HG03558 (cell line): ENCODE results near the gene UBE4B.

Experiments
- ATAC-seq: cut with Tn5 transposase; IDR thresholded peaks from one replicate; pipeline ENCODE4 v1.9.1; 2021; ENCODE audit warnings: moderate number of reproducible peaks; ENCODE audit not compliant: unreplicated experiment; ENCODE audit errors: extremely low read depth

The UBE4B gene

DNA sequence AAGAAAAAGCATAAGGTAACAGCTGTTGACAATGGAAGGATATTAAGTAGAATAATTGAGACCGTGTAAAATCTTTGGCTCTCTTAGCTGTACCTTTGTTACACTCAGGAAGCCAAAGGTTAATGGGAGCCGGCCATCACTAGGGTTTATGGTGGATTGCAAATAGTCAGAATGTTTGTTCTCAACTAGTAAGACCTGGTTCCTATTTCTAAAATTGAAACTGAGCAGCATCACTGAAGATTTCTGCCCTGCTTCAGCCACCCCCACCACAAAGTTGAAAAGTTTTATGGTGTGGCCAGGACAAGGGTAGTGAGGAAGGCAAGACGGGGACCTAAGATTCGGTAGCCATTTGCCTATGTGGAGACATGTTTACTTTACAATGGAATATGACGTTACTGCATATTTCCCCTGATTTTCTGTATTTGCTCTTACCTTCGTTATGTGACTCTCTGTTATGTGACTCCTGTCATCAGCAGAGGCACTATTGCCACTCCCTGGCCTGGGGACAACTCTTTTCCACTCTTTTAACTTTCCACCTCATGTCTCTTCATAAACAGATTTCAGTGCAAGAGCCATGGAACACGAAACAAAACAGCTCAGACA is 136.3 kb downstream of the UBE4B start:
- ATAC-seq: no peak

DNA sequence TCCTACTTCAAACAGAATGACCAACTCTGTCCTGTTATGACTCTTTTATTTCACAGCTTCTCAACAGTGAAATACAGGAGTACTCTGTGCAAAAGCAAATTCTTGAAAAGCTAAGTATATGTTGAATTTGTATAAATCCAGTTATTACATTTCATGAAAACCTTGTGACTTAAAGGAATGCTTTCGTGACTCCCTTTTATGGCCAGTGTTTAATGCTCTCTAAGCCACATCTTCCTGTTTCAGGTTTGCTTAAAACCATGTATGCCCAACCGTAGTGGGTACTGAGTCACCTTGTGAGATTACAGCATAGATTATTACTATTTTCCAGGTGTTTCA is 137.4 kb downstream of the UBE4B start:
- ATAC-seq: no peak

- ATAC-seq: no peak
Measured at GRCh38 chr1:10171105-10171767, 138.5 kb downstream of the UBE4B start.

GRCh38 chr1:10171995-10172669 is 139.4 kb downstream of the UBE4B start:
- no peak for ATAC-seq

DNA sequence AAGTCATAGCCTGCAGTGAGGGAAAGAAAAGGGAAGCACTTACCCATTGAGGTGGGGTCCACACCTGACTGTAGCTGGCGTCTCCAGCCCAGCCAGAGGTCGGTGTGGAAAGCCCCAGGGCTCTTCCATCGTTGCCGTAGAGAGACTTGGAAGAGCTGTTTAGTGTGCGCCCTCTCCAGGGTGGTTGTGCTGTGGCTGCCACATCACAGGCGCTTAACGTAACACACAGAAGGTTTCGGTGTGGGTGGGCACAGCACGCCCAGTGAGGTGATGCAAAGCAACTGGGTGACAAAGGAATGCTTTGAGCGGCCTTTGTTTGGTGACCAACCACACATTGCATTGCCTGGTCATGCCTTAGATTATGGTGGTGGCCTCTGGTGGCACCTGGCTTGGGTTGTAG is 140.8 kb downstream of the UBE4B start:
- no peak for ATAC-seq

DNA sequence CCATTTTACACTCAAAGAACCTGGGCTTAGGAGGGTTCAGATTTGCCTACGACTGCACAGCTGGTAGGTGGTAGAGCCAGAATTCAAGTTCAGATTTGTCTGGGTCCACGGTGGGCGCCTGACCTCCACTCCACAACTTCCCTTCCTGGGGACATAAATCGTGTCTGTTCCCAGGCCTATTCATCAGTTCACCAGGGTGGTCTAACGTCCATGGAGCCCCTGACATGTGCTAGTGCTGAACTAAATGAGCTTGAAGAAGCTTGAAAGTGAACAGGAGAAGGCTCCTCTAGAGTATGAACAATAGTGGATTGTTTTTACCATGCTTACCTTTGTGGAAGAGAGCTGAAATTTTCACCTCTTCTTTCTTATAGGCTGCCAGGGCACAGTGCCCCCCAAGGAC is 145.1 kb downstream of the UBE4B start:
- ATAC-seq: no peak

DNA sequence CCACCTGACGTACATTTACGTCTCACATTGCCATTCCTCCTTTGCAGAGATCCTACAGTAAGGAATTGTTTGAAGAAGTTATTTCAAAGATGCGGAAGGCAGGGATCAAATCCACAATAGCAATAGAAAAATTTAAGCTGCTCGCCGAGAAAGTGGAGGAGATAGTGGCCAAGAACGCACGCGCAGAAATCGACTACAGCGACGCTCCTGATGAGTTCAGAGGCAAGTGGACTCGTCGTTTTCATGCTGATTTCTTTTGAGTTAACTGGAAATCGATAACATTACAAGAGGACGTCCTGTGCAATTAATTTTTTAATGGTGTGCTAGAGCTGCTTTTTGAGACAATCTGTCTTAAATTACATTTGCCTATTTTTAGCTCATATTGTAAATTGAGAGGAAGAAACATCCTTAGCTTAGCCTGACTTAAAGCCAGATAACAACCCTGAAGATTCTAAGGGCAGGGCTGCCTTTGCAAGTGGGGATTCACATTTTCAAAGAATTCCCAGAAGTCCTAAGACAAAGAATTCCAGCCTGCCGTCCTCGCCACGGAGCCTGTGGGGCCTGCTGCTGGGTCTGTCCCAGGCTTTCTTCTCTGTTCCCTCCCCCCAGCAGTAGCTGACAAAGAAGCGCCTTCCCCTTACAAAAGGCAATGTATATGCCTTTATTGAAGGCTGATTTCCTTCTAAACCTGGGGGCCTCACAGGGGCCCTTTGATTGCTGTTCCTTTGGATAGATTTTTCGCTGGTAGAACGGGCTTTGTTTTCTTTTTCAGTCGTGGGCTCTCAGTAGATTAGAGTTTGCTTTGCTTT is 146.0 kb downstream of the UBE4B start:
- ATAC-seq: no peak

- ATAC-seq: no peak
Measured at GRCh38 chr1:10179406-10180091, 146.8 kb downstream of the UBE4B start.

DNA sequence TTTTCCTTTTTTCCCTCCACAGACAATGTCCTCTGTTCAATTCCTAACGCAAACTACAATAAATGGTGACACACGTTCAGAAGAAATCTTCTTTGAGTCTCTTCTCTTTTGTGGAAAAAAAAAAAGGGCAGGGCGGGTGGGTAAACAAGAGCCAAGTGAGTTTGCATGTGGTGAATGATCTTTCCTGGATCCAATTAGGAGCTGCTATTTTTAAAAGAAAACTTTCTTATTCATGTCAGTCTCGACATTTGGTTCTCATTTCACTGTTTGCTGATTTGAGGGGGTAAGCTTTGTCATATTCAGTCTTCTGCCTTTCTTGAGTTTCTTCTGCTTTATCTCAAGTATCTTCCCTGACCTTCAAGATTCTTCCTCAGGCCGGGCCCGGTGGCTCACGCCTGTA is 148.4 kb downstream of the UBE4B start:
- ATAC-seq: no peak

GRCh38 chr1:10185759-10186158 is 153.0 kb downstream of the UBE4B start:
- no peak for ATAC-seq

DNA sequence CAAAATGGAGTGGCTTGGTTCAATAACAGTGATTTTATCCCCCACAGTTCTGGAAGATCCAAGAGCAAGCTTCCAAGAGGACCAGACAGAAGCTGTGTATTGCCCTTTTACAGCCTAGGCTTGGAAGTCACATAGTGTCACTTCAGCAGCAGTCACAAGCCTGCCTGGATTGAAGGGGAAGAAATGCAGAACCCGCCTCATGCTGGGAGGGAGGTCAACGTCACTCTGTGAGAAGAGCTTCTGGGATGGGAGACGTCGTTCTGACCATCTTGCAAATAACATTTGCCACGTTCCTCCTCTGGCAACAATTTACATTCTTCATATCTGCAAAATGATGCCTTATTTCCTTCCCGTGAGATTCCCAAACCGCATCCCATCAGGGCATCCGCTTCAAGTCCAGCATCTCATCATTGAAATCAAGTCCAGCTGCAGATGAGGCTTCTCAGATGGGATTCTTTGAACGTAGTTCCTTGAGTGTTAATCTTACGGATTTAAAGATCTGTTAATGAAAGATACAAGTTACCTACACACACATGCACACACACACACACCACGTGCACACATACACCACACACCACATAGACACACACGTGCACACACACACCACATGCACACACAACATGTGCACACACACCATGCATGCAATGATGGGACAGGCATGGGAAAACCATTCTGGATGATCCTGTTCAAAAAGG is 153.7 kb downstream of the UBE4B start:
- ATAC-seq: no peak

DNA sequence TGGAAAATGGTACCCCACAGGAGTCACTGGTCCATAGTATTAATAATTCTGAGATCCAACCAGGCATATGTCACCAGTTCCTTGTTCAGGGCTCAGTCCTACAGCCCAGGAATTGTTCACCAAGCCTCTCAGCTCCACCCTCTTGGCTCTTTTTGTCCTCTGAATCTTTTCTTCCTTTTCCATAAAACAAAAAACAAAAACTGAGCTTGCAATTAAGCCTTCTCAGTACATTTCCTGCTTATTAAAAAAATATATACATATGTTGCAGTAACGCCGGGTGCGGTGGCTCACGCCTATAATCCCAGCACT is 154.2 kb downstream of the UBE4B start:
- ATAC-seq: no peak

GRCh38 chr1:10188133-10188650 is 155.4 kb downstream of the UBE4B start:
- no peak for ATAC-seq

GRCh38 chr1:10189659-10190058 is 156.9 kb downstream of the UBE4B start:
- ATAC-seq: no peak

GRCh38 chr1:10192263-10192662 is 159.5 kb downstream of the UBE4B start:
- no peak for ATAC-seq

DNA sequence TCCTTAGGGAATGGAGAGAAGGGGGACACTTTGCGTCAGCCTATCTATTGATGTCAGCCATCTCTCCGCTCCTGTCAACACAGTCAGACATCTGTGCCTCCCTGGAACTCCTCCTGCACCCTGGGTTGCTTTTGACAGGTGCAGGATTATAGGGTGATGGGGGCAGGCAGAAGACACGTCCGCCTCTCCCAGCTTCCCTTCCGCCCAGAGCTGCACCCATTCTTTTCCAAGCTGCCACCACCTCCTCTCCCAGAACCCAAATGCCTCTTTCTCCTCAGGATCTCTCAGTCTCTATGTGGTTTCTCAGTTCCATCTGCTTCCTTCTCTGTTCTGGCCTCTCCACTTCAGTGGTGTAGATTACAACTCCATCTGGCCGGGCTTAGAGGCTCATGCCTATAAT is 160.5 kb downstream of the UBE4B start:
- no peak for ATAC-seq

- ATAC-seq: no peak
Measured at GRCh38 chr1:10195570-10195969, 162.8 kb downstream of the UBE4B start.

DNA sequence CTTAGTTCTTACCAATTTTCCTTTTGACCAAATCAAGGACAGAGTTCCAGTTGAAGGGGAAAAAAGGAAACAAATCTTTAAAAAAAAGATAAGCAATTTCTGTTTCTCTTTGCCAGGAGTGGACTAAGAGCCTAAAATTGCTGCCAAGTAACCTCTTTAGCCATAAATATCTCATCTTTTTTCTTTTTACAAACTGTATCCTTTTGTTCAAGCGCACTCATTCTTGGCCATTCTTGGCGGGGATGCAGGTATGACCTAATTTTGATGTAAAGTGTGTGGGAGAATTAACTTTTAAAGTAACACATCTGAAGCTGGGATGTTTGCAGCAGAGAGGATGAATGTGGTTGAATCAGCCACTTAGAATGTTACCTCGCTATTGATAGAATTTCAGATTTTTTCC is 164.2 kb downstream of the UBE4B start:
- no peak for ATAC-seq

- ATAC-seq: no peak
Measured at GRCh38 chr1:10200620-10201019, 167.9 kb downstream of the UBE4B start.
